HPDE6-E6E7 (cell line): ENCODE data around the gene RER1.

Source experiments
- DNase-seq: peaks from one replicate; pipeline ENCODE4 v3.0.0; 2011; ENCODE audit warnings: missing footprints; ENCODE audit errors: extremely low spot score

Gene RER1

DNA sequence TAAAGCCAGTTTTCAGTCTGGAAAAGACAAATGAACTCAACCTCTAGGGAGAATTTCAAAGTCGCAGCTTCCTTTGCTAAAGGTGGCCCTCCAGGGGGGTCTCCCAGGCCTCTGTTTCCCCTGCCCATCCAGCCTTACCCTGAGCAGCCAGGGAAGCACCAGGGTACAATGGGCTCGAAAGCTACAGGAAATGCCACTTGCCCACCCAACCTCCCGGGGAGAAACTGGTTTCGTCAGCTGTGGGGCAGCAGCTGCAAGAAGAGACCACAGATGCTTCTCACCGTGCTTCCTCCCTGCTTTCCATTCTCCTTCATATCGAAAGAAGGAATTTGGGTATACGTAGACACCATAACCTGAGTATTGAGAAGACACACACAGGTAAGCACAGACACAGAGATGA lies 2.0 kb upstream of the RER1 start:
- DNase-seq = no peak

DNA sequence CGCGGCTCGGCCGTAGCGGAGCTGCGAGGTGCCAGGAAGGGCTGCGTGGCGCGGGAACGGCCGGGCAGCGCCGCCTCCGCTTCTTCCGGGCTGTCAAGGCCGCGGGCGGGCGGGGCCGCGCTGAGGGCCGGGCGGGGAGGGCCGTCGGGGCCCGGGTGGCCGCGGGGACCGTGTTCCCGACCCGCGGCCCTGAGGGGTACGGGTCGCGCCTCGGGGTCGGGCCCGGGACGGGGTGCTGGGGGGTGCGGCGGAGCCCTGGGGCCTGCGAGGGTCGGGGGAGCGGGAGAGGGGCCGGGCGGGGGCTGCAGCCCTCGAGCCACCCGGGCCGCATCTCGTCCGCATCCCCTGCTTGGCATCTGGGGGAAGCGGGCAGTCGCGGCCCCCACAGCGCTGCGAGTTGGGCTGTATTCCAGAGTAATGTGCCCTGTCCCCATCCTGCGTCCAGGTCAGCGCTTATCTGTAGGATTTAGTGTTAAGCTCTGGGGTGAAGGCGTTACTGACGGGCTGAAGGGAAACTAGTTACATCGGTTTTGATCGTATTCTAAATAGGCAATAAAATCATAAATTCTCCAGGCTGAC lies 379 bp downstream of the RER1 start:
- DNase-seq = no peak

DNA sequence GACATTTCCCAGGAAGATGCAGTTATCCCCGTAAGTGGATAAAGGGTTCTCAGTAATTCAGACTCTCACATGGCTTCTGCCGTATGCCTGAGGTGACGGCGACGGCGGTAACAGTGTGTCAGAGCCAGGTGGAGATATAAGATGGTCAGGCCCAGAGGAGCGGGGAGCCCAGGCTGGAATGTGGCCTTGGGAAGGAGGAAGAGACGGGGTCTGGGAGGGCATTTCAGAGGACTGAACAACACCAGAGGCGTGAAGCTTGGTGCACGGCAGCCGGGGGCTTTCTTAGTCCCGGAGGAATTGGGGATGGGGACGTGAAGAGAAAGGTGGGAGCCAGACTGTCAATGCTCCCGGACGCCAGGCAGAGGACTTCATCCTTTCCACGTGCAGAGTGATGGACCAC lies 1.0 kb downstream of the RER1 start:
- DNase-seq = no peak

DNA sequence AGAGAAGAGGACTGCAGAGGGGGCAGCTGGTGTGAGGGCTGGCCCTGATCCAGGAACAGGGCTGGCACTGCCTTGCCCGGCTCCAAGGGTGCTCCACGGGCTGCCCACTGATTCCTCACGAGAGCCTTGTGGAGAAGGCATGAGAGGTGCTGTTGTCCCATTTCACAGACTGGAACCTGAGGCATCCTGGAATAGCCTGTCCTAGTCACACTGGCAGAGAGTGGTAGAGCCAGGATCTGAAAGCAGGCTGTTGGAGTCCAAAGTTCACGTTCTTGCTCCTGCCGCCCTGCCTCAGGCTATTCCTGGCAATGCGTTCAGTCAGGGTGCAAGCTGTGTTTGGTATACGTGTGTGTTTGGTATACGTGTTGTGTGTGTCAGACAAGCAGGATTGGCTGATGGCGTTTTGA lies 1.8 kb downstream of the RER1 start:
- DNase-seq = no peak

DNA sequence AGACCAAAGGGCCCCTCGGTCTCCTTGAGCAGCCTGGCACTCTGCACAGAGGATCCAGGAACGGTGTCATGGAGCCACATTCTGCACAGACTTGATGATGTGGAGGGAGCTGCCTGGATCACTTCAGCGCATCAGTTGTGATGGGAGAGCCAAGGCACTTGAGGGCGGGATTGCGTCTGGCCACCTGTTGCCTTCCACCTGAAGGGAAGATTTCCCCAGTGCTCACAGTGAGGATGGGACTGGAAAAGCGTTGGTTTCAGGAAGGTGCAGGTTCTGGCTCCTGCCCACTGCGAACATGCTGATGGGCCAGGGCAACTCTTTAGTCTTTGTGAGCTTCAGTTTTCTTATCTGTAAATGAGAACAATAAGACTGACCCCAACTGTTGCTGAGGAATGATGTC lies 2.6 kb downstream of the RER1 start:
- no peak for DNase-seq

DNA sequence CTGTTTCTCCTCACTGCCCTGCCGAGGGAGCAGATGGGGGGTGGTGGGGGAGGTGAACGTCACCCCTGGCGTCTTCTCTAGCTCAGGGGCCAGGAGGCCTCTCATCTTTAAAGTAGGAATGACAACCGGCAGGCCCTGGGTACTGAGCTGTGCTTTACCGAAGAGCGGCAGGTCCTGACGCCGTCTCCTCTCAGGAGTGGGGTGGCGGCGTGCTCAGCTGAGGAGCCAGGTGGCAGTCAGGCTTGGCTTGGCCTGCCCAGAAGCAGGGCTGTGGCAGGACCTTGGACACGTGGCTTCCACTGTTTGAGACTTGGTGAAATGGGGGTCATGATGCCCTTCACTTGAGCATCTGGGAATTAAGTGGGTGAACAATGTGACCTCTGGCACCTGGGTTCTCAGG lies 3.1 kb downstream of the RER1 start:
- DNase-seq = no peak

DNA sequence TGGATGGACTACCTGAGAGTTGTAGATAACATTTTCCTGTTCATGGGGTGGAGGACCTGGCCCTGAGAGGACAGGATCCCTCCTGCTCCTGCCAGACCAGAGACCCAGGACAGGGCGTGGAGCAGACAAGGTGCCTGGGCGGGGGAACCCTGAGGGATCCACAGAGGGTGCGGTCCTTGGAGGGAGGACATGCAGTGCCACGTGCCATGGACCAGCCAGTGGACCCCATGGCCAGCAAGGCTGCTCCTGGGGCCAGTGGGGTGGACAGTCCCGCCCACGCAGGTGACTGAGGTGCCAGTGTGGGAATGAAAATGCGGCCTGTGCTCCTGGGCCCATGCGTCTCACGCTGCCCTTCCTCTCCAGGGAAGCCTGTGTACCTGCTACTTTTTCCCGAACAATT lies 3.6 kb downstream of the RER1 start:
- no peak for DNase-seq

DNA sequence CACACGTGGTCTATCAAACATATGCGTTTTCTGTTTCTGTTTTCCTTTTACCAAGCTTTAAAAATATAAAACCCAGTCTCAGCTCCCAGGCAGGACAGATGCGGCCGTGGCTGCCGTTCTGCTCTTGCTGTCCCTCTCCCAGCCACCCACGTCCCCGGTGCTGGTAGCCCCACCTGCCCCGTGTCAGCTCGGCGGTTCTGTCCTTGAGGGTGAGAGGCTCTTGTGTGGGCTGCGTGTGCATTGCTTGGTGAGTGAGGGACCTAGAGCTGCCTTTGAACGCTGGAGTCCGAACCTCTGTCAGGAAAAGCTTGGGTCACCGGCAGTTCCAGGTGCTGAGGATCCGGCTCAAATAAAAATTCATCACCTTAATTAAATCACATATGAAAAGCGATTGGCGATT lies 4.4 kb downstream of the RER1 start:
- no peak for DNase-seq

DNA sequence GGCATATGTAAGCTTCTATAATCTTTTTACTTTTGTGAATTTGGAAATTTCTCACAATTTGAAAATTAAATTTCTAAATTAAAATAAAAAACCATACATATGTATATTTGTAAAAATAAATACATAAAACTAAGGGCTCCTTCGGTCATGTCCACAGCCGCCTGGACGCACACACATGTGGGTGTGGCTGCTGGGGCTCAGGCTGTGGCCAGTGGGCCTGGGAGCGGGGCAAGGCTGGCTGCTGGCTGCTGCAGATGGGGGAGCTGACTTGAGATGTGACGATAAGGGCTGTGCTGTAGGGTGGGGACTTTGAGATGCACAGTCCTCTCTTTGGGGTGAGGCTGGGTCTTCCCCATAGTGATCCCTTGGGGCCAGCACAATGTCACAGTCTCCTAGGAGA lies 4.8 kb downstream of the RER1 start:
- no peak for DNase-seq

DNA sequence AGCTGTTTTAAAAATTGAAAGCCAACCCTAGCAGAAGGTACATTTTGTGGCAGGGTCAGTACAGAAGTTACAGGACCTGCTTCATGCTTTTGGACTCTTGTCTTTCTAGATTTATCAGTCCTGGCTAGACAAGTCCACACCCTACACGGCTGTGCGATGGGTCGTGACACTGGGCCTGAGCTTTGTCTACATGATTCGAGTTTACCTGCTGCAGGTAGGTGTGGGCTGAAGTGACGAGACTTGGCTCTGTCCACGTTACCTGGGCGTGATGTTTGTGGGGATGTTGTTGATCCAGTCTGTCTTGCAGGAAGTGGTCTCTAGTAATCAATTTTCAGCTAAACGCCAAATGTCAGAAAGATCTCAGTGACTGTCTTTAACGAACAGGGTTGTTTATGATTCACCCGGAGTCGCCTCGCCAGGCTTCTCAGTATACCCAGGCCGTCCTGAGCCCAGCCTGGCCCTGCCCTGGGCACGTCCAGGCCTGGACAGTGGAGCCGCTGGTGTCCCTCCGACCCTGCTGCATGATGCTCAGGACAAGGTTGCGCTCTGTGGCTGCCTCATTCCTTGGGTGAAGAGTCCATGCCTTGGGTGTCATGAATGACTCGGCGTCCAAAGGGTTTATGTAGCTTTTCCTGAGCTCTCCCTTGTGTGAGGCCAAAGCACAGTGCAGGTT lies 5.5 kb downstream of the RER1 start:
- no peak for DNase-seq

DNA sequence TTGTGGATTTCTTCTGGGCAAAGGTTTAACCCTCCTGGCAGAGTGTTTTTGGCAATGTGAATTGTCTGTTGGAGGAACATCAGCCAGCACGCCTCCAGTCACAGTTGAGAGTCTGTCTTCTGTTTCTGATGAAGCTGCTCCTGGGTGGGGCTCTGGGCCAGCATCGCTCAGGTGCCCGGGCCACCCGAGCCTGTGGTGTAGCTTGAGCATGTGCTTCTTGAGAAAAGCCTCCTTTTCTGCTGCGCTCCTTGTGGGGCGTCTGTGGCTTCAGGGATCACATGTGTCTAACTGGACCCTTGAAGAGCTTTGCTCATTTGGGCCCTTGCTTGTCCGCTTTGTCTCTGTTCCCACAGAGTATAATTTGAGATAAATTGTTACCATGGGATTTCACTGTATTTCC lies 7.2 kb downstream of the RER1 start:
- no peak for DNase-seq

DNA sequence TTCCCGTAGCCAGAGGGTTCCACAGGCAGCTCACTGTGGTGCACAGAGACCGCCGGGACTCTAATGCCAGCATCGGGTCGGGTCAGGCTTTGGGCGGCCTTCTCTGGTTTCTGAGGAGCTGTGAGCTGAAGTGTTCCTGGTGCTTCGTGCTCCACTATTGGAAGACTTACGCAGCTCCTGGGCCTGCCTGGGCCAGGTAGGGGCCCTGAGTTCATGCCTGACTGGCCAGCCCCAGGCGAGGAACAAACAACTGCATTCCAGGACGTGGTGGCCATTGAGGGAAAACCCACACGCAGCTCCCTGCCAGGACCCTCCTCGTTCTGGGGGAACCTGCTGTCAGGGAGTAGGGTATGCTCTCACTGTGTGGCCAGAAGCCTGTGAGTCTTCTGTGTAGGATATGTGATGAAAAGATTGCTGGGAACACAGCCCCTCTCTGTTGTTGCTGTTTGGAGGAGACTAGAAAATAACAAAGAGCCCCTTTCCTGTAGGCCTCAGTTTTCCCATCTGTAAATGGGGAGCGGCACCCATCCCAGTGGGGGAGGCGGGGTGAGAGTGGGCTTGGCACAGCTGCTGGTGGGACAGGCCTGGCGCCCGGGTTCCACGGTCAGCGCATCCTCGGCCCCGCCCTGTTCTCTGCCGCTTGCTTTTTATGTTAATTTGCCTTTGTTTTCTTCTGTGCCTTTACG lies 8.4 kb downstream of the RER1 start:
- no peak for DNase-seq

DNA sequence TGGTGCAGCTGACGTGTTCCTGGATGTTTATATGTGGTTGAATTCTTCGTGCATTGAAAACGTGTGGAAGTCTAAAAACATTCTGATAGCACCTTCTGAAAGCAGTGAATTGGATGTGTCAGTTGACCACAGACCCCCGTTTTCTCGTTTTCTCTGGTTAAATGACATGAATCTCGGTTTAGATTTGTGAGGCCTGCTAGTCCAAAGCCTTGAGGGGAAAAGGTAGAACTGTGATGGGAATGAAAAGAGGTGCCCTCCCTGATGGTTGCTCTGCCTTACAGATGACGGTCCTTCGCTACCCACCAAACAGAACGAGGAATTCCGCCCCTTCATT lies 8.9 kb downstream of the RER1 start:
- no peak for DNase-seq

DNA sequence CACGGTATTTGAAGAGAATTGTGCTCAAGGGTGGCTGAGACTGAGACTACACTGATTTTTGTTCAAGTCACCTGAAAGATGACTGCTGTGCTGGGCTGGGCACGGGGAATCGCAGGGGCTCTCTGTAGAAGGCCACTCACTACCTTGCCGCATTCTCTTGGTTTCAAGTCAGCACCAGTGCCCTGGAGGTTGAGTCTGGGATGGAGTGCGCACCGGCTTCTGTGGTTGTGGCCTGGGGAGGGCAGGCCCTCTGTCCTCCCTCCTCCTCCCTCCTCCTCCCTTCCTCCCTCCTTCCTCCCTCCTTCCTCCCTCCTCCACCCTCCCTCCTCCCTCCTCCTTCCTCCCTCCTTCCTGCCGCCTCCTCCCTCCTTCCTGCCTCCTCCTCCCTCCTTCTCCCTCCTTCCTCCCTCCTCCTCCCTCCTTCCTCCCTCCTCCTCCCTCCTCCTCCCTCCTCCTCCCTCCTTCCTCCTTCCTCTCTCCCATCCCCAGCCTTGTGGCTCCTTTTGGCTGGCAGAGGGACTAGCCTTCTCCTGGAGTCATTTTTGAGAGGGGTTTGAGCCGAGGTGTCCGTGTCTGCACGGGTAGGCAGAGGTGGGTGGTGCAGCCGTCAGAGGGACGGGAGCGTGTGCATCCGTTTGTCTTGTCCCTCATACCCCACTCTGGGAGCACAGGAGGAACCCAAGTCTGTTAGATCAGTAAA lies 9.5 kb downstream of the RER1 start:
- no peak for DNase-seq

DNA sequence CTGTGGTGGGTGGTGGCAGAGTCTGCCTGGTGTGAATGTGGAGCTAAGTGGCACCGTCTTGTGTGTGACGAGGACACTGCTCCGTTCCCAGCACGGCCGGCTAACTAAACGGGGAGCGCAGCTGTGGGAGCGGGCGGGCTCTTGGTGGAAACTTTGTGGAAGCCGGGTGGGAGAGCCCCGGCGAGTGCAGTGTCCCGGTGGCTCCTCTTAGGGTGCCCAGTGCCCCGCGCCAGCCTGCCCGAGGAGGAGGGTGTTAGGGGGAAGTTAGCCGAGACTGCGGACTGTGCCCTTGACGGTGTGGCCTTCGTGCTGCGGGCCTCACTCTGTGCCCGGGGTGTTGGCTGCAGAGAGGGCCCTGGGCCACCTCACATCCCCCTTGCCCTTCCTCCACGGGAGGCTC lies 10.8 kb downstream of the RER1 start:
- DNase-seq = no peak

DNA sequence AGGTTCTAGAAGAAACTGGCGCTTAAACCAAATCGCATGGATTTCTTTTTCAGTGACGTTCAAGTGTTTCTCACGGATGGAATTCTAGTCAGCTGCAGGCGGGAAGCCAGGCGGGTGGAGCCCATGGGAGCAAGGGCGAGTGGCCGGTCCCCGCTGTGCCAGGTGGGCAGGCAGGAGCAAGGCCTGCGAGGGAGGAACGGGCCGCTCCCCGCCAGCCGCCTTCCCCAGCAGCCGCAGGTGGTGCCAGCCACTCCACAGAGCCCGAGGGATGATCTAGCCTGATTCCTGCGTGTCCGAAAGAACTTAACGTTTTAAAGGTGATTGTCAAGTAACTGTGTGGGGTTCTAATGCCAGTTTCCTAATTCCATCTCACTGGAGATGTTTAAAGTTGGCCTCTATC lies 11.6 kb downstream of the RER1 start:
- no peak for DNase-seq

DNA sequence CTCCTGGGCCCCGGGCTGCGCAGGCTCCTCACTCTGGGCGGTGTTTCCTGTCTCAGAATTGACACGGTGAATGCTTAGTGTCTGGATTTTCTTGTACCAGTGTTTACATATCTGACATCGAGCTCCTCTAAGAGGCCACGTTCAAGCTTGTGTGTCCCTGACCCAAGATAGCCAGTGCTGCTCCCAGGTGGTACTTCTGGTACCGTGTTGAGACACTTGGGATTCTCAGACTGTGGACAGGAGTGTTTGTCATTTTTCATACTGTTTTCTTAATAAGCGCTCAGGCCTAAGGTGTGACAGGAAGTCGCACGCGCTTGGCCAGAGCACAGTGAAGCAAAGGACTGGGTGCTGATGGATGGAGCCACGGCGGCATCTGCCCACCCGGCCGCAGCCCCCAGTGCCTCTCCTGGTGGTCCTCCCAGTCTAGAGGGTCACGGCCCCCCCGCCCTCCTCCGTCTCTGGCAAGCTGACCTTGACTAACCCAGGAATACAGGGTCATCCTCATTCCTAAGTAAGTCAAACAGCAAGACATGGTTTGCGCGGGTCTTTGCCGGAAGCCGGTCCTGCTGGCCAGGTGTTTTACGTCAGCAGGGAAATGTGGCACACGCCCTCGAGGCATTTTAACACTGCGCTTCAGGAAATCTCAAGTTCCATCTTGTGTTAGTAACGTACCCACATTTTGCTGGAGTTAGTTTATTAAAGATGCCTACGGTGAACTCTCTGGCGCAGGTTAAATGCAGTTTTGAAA lies 12.7 kb downstream of the RER1 start:
- DNase-seq = no peak

DNA sequence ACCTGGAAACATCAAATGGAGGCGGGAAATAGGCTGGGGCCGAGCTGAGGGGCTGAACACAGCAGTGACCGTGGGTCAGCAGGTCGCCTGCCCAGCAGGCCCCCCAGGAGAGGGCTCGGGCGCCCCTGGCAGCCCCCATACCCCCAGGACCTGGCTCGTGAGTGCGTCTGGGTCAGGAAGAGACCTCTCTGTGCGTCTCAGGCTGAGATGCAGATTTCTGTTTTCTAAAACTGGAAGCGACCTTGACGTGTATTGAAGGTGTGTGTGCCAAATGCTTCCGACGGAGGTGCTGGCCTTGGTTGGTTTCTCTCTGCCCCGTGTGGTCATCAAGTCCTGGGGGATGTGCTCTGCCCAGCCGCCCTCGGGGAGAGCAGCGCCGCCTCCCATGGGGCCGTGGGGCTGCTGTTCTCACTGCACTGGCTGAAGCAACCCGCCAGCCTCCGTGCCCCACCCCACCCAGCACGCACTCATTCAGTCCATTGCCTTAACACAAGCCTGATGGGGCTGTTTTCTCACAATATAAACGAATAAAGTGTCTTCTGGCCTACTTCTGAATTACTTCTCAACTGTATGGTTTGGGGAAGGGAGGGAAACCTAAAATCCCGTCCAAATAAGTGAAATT lies 13.4 kb downstream of the RER1 start:
- DNase-seq = no peak

DNA sequence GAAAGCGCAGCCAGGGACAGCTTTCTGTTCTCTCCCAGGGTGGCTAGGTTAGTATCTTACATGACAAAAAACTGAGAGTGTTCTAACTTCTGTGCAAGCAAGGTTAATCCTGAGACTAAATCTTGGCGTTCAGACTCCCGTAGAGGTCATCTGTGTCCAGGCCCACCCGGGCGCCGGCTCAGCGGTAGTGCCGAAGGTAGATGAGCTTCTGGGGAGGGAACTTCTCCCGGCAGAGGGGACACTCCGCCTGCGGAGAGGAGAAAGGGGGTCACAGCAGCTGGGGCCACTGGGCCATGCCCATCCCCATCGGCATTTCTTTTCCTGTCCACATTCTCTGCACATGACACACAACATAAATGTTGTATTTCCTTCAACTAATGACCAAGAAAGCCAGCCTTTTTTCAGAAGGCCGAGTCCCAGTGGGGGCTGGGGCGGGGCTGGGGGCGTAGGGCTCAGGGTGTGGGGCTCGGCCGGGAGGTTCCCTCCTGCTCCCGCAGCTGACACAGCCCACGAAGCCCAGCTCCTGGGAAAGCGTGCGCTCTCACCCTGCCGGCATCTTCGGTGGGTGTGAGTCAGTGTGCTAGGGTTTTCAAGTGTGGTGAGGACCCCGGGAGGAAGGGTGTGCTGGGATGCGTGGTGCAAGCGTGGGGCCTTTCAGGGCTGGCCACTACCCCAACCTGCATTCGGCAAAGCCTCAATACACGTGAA lies 14.1 kb downstream of the RER1 start:
- DNase-seq = no peak

DNA sequence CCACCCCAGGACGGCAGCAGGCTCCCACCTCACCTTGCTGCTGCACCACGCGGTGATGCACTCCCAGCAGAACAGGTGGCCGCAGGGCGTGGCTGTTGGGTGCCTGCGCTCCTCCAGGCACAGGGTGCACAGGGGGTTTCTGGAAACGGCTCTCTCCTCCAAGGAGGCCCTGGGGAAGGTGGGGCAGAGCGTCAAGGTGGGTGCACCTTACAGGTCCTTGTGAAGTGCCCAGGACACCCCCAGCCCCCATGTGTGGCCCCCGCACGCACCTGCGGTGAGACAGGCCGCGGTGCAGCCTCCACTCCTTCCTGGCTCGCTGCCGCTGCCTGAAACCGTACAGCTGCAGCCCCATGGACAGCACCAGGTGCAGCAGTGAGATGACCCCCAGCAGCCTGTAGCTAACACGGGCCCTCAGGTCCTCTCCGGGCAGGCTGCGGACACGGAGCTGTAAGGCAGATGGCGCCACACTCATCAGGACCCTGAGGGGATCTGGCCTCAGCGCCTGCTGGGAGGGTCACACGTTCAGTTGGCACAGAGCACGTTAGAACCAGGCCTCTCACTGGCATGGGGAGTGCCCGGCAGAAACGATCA lies 14.9 kb downstream of the RER1 start:
- no peak for DNase-seq
